Measurements from ENCODE around the gene GPATCH1.
"Not testable (repeated sequence)": the region's sequence is repeated elsewhere in the genome, so short reads cannot be mapped to it uniquely, and the experiment has no call there.

The GPATCH1 gene, protein sequence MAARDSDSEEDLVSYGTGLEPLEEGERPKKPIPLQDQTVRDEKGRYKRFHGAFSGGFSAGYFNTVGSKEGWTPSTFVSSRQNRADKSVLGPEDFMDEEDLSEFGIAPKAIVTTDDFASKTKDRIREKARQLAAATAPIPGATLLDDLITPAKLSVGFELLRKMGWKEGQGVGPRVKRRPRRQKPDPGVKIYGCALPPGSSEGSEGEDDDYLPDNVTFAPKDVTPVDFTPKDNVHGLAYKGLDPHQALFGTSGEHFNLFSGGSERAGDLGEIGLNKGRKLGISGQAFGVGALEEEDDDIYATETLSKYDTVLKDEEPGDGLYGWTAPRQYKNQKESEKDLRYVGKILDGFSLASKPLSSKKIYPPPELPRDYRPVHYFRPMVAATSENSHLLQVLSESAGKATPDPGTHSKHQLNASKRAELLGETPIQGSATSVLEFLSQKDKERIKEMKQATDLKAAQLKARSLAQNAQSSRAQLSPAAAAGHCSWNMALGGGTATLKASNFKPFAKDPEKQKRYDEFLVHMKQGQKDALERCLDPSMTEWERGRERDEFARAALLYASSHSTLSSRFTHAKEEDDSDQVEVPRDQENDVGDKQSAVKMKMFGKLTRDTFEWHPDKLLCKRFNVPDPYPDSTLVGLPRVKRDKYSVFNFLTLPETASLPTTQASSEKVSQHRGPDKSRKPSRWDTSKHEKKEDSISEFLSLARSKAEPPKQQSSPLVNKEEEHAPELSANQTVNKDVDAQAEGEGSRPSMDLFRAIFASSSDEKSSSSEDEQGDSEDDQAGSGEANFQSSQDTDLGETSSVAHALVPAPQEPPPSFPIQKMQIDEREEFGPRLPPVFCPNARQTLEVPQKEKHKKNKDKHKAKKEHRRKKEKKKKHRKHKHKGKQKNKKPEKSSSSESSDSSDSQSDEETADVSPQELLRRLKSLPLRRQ

DNA sequence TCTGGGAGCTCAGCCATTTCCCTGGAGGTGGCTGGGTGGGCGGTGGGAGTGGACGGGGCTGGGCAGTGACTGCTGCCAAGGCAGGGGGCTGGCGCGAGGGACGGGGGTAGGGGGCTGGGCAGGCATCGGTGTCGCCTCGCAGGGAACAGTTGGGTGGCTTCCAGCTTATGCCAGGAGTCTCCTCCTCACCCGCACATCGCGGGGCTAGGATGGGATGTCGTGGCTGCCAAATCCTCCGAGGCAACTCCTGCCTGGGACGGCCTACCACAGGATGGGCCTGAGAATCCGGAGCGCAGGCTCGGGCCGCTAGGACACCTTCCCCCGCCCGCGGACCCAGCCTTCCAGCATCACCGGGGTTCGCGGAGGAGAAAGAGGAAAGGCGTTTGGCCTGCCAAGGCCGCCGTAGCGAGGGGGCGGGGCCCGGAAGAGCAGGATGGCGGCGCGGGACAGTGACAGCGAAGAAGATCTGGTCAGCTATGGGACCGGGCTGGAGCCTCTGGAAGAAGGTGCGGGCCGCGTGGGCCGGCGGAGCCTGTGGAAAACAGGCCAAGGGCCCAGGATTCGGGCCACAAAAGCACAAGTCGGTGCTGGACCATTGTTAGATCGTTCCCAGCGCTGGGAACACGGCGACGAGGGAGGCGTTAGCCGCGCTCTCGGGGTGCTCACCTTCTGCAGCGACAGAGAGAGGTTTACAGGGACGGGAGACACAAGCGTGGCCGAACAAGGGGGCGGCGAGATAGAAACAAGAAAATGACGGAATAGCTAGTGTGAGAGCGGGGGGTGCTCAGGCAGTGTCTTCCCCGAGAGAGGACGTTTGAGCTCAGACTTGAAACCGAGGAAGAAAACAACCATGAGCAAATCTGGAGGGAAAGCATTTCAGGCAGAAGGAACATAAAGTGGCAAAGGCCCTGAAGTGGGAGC is at the start of gene GPATCH1:
TSS of gene GPATCH1 (plus strand) at position 421 of the 921 bp plus-strand sequence. CDS start at position 434, 13 bp downstream.
- no peak for DNase-seq

- no peak for DNase-seq
Measured at GRCh38 chr19:33032218-33032781, 48.7 kb upstream of the GPATCH1 start.

DNA sequence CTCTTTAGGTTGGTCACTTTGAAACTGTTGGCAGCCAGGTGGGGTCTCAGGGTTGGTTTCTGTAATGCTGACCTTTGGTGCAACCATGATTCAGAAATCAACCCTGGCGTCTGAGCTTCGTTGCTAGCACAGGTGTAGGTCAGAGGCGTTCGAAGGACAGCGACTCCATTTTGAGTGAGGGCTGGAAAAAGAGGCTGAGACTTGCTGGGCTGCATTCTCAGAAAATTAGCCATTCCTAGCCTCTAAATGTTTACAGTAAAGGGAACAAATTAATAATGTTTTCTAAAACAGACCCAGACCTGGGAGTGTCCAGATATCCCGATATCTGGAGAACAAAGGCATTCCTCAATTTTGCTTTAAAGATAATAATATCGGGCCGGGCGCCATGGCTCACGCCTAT is 45.5 kb upstream of the GPATCH1 start:
- DNase-seq: no peak

GRCh38 chr19:33036370-33037167 is 44.4 kb upstream of the GPATCH1 start:
- DNase-seq: not testable (repeated sequence)

DNA sequence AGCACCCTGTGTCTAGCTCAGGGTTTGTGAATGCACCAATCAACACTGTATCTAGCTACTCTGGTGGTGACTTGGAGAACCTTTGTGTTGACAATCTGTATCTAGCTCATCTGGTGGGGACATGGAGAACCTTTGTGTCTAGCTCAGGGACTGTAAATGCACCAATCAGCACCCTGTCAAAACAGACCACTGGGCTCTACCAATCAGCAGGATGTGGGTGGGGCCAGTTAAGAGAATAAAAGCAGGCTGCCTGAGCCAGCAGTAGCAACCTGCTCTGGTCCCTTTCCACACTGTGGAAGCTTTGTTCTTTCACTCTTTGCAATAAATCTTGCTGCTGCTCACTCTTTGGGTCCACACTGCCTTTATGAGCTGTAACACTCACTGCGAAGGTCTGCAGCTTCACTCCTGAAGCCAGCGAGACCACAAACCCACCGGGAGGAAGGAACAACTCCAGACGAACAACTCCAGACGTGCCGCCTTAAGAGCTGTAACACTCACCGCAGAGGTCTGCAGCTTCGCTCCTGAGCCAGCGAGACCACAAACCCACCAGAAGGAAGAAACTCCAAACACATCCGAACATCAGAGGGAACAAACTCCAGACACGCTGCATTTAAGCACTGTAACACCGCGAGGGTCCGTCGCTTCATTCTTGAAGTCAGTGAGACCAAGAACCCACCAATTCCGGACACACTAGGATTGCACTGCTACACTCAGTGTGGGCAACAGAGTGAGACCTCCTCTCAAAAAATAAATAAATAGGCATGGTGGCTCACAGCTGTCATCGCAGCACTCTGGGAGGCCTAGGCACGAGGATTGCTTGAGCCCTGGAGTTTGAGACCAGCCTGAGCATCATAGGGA is 43.6 kb upstream of the GPATCH1 start:
- peak; percentile 0 for DNase-seq

- DNase-seq: no peak
Measured at GRCh38 chr19:33039108-33039599, 41.8 kb upstream of the GPATCH1 start.

DNA sequence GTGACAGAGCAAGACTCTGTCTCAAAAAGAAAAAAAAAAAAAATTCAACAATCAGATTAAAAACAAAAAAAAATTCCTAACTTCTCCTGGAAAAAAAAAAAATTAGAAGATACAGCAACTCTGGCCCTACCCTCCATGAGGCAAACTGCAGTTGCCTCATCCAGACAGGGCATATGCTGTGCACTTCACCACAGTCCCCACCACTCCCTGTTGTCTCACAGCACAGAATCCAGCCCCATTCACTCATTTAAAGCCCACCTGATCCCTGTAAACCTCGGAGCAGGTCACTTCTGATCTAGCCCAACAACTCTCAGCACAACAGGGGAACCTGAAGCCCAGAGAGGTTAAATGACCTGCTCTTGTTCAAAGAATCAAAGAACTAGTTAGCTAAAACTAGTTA is 41.2 kb upstream of the GPATCH1 start:
- DNase-seq: no peak

DNA sequence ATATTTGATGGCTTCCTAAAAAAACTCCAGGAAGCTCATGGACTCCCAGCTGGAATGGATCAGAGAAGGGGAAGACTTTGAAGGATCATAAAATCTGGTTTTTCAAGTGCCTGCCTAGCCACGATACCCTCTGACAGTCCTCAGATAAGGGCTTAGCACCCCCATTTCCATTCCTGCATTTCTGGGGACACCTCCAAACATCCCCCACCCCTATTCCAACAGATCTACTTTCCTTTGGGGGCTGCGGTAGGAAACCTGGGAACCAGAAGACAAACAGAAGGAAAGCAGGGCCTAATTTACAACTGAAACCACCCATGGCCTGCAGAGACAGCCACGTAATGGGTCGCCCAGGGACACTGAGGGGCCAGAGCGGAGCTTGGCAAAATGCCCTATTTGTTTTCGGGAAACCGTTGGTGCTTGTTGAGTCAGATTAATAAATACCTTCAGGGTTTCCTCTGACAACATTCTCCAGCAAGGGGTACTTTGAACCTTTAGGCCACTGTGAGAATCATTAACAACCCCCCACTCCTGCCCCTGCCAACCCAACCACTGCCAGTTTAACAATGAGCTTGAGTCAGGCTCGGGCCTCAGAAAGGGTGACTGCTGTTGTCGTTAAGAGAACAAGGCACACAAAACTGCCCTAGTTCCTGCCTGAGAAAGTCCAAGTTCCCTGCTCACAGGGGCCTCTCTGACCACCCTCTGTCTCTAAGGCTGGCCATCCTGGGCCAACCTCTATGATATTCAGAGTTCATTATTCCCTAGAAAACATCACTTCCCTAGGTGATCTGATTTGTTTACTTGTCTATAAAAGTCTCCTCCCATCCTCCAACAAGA is 39.8 kb upstream of the GPATCH1 start:
- no peak for DNase-seq

GRCh38 chr19:33041828-33042160 is 39.2 kb upstream of the GPATCH1 start:
- not testable (repeated sequence) for DNase-seq

DNA sequence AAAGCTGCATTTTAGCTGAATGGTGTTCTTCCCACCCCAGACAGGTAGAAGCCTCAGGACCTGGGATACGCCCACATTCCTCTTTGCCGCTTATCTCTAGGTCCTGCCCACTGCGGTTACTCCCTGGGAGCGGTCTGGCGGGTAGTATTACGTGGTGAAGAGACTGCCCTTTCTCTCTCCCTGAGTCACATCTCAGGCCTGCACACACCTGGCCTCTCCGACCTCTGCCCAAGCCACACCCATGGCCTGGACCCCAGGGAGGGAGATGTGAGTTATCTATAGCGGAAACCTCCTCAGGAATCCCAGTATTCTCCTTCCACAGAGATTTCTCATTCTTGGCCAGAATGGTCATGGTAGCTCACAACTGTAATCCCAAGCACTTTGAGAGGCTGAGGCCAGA is 33.6 kb upstream of the GPATCH1 start:
- DNase-seq: no peak

DNA sequence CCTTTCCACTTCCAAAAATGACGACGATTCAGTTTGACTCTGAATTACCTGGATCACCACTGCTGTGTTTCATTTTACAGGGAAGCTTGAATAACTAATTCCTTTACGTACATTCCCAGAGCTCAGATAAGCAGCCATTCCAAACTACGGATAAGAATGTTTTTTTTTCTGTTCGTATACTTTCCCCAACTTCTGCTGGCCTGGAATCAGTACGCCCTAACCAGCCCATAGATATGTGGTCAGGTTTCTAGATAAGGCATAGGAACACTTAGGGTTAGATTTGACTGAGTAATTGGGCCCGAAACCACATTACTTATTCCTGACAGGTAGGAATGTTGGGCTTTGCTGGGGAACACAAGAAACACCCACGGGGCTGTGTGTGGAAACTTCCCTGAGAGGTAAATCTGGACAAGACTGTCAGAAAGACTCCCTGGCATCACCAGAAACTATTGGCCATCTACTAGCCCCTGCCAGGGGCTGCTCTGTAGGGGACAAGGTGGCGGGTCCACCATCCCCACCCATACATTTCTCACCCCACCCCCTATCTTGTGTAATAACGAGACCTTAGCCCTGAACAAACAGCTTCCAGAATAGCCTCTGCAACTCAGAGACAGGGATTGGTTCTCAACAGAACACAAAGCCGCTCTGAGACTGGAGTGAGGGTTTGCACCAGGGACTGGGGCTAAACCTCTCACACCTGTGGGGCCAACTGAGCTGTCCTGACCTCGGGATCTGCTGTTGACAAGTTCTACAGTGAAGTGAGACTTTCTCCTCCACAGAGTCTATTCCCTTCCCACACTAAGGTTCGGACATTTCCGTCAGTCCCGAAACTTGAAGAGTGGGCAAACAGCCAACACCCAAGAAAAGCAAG is 31.9 kb upstream of the GPATCH1 start:
- DNase-seq: no peak

DNA sequence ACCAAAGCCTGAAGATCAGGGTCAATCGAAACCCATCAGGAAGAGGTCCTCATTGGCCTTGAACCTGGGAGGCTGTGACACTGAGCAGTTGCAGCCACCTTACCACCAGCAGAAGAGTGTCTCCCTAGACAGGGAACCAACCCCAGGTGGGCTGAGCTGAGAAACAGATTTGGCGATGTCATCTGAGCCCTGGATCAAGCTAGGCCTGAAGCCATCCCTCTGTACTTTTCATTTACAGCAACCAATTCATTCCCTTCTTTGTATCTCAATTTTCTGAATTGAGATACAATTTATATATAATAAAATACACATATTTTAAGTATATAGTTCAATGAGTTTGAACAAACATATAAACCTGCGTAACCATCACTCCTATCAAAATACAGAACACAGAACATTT is 30.9 kb upstream of the GPATCH1 start:
- DNase-seq: no peak

GRCh38 chr19:33052352-33052972 is 28.5 kb upstream of the GPATCH1 start:
- DNase-seq: no peak

- DNase-seq: no peak
Measured at GRCh38 chr19:33054623-33055022, 26.4 kb upstream of the GPATCH1 start.

GRCh38 chr19:33055718-33056117 is 25.3 kb upstream of the GPATCH1 start:
- DNase-seq: no peak

DNA sequence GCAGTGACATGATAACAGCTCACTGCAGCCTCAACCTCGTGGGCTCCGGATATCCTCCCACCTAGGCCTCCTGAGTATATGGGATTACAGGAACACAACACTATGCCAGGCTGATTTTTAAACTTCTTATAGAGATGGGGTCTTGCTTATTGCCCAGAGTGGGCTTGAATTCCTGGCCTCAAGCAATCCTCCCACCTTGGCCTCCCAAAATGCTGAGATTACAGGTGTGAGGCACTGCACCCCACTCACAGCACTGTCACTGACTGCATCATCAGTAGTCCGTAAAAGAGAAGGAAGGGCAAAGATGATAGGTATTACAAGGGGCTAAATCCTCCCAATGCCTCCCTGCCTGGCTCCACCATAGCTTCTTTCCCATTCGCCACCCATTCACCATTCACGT is 20.4 kb upstream of the GPATCH1 start:
- no peak for DNase-seq

- DNase-seq: no peak
Measured at GRCh38 chr19:33062902-33063301, 18.1 kb upstream of the GPATCH1 start.

GRCh38 chr19:33063356-33063752 is 17.6 kb upstream of the GPATCH1 start:
- no peak for DNase-seq
